H1 (cell line): ENCODE measurements around the gene DBNL. TPM values are rescaled to one million over a fixed set of nuclear protein-coding genes. Genes with fewer than 3 reads are reported as not detected.
A peak's percentile ranks its signal among the peaks of the same experiment; 100 is the strongest.

ENCODE experiments used
- CTCF ChIA-PET: fragments of 300-600 bp; sonication (Branson Sonifier 250); formaldehyde crosslinking; loops from one replicate; lab custom pipeline; 2021; ENCODE audit not compliant: partially characterized antibody; lab: Charles Lee
- POLR2A ChIA-PET: fragments of 300-600 bp; sonication (Branson Sonifier 250); formaldehyde crosslinking; loops from one replicate; lab custom pipeline; 2021; ENCODE audit warnings: inconsistent platforms; ENCODE audit not compliant: partially characterized antibody; lab: Charles Lee
- DNase-seq, 2 experiments: peaks; one replicate each; pipeline versions ENCODE4 v3.0.0 to v3.0.0-alpha.2; 2010 to 2022; ENCODE audit warnings: low spot score in 2 of 2, low read depth in 1 of 2, mixed read lengths in 1 of 2
- FAIRE-seq: peaks from 2 replicates; lab custom pipeline; 2011; peaks lifted over from hg19 to GRCh38; lab: Jason Lieb, UNC
- H2AFZ ChIP-seq: 2 replicates; pipeline ENCODE4 v1.8.1; 2012; ENCODE audit warnings: low read length, inconsistent platforms
- H2AK5ac ChIP-seq: 2 replicates; pipeline ENCODE4 v1.6.1; 2013; ENCODE audit warnings: low read depth, low read length
- H2BK120ac ChIP-seq: replicated peaks from 2 replicates; pipeline ENCODE3; 2013; ENCODE audit warnings: low read depth, low read length, inconsistent platforms
- H2BK12ac ChIP-seq: 2 replicates; pipeline ENCODE4 v1.6.1; 2013; ENCODE audit warnings: low read depth, low read length
- H2BK15ac ChIP-seq: 2 replicates; pipeline ENCODE4 v1.6.1; 2013; ENCODE audit warnings: low read length
- H2BK20ac ChIP-seq: 2 replicates; pipeline ENCODE4 v1.6.1; 2013; ENCODE audit warnings: low read length
- H2BK5ac ChIP-seq: 2 replicates; pipeline ENCODE4 v1.6.1; 2013; ENCODE audit warnings: low read depth, low read length
- H3K14ac ChIP-seq: 2 replicates; pipeline ENCODE4 v1.6.1; 2013; ENCODE audit warnings: inconsistent platforms; ENCODE audit not compliant: insufficient read length
- H3K18ac ChIP-seq: 2 replicates; pipeline ENCODE4 v1.6.1; 2013; ENCODE audit warnings: low read length; ENCODE audit errors: extremely low read depth
- H3K23ac ChIP-seq: 2 replicates; pipeline ENCODE4 v1.6.1; 2013; ENCODE audit warnings: inconsistent platforms; ENCODE audit not compliant: insufficient read length
- H3K23me2 ChIP-seq: 2 replicates; pipeline ENCODE4 v1.6.1; 2013; ENCODE audit warnings: low read depth, low read length
- H3K27ac ChIP-seq: 2 replicates; pipeline ENCODE4 v1.6.1; 2011; ENCODE audit warnings: low read depth, low read length, inconsistent platforms
- H3K27me3 ChIP-seq, 4 experiments: replicated peaks in 1 of 4; 1 replicate in 1 of 4; 2 replicates in 3 of 4; pipeline versions ENCODE4 v1.6.1 to v1.8.1; 2011 to 2013; ENCODE audit warnings: low read length in 3 of 4, mild to moderate bottlenecking in 3 of 4, inconsistent platforms in 2 of 4, mixed read lengths in 2 of 4, moderate library complexity in 1 of 4; ENCODE audit not compliant: control insufficient read depth in 3 of 4, insufficient read depth in 3 of 4; ENCODE audit errors: extremely low read depth in 1 of 4
- H3K36me3 ChIP-seq, 4 experiments: 2 replicates each; pipeline versions ENCODE4 v1.6.1 to v1.8.1; 2011 to 2013; ENCODE audit warnings: mild to moderate bottlenecking in 4 of 4, low read length in 3 of 4, moderate library complexity in 2 of 4, control low read depth in 1 of 4, inconsistent platforms in 1 of 4; ENCODE audit not compliant: insufficient read depth in 4 of 4, control insufficient read depth in 2 of 4
- H3K4ac ChIP-seq: replicated peaks from 2 replicates; pipeline ENCODE3; 2013; ENCODE audit warnings: low read length, low read depth, mixed read lengths, inconsistent platforms; ENCODE audit not compliant: insufficient read length
- H3K4me1 ChIP-seq, 4 experiments: replicated peaks in 1 of 4; 1 replicate in 1 of 4; 2 replicates in 3 of 4; pipeline versions ENCODE4 v1.6.1 to v1.8.1; 2011 to 2013; ENCODE audit warnings: low read length in 3 of 4, inconsistent platforms in 2 of 4, mixed read lengths in 1 of 4; ENCODE audit not compliant: insufficient read depth in 4 of 4, control insufficient read depth in 3 of 4
- H3K4me2 ChIP-seq, 2 experiments: 2 replicates each; pipeline versions ENCODE4 v1.6.1 to v1.8.1; 2011 to 2013; ENCODE audit warnings: low read depth in 2 of 2, low read length in 2 of 2, control low read depth in 1 of 2, inconsistent platforms in 1 of 2, mild to moderate bottlenecking in 1 of 2; ENCODE audit not compliant: insufficient read depth in 1 of 2
- H3K4me3 ChIP-seq, 4 experiments: fragments of 200-600, 300-600 bp in 1 of 4; sonication (generic), shearing (Covaris generic), sonication (Bioruptor Twin) in 1 of 4; 2 replicates each; pipeline versions ENCODE4 v1.5.1 to v1.8.1; 2011 to 2016; ENCODE audit warnings: low read length in 4 of 4, low read depth in 3 of 4, control low read depth in 2 of 4, inconsistent platforms in 2 of 4, mild to moderate bottlenecking in 2 of 4, mixed read lengths in 1 of 4, moderate library complexity in 1 of 4; ENCODE audit not compliant: insufficient read depth in 2 of 4; ENCODE audit errors: extremely low read depth in 1 of 4
- H3K56ac ChIP-seq: replicated peaks from 2 replicates; pipeline ENCODE3; 2013; ENCODE audit warnings: low read depth, mild to moderate bottlenecking, mixed read lengths, low read length, inconsistent platforms; ENCODE audit not compliant: insufficient read length
- H3K79me1 ChIP-seq: 2 replicates; pipeline ENCODE4 v1.6.1; 2013; ENCODE audit warnings: low read depth, low read length, control low read depth
- H3K79me2 ChIP-seq, 2 experiments: 2 replicates each; pipeline versions ENCODE4 v1.6.1 to v1.8.1; 2012 to 2013; ENCODE audit warnings: low read length in 2 of 2, mild to moderate bottlenecking in 2 of 2, inconsistent platforms in 1 of 2; ENCODE audit not compliant: insufficient read depth in 2 of 2, control insufficient read depth in 1 of 2
- H3K9ac ChIP-seq, 4 experiments: replicated peaks in 1 of 4; 1 replicate in 1 of 4; 2 replicates in 3 of 4; pipeline versions ENCODE4 v1.6.1 to v1.8.1; 2011 to 2013; ENCODE audit warnings: low read depth in 3 of 4, low read length in 3 of 4, control low read depth in 2 of 4, mild to moderate bottlenecking in 2 of 4, moderate library complexity in 2 of 4, inconsistent platforms in 1 of 4; ENCODE audit errors: extremely low read depth in 1 of 4
- H3K9me3 ChIP-seq, 2 experiments: 2 replicates each; pipeline versions ENCODE4 v1.6.1 to v1.8.1; 2012 to 2013; ENCODE audit warnings: mild to moderate bottlenecking in 2 of 2, moderate library complexity in 2 of 2, control low read depth in 1 of 2, inconsistent platforms in 1 of 2, low read depth in 1 of 2, low read length in 1 of 2, mixed read lengths in 1 of 2; ENCODE audit not compliant: insufficient read depth in 2 of 2
- H4K20me1 ChIP-seq, 2 experiments: replicated peaks in 1 of 2; 2 replicates each; pipeline versions ENCODE3 to v1.8.1; 2011 to 2013; ENCODE audit warnings: inconsistent platforms in 2 of 2, low read length in 2 of 2, mild to moderate bottlenecking in 1 of 2; ENCODE audit not compliant: insufficient read depth in 2 of 2, control insufficient read depth in 1 of 2
- H4K5ac ChIP-seq: 2 replicates; pipeline ENCODE4 v1.6.1; 2013; ENCODE audit warnings: low read length, low read depth, mixed read lengths, inconsistent platforms; ENCODE audit not compliant: insufficient read length
- H4K8ac ChIP-seq: 2 replicates; pipeline ENCODE4 v1.8.0; 2013; ENCODE audit warnings: mild to moderate bottlenecking, moderate library complexity, low read length, inconsistent platforms; ENCODE audit not compliant: insufficient read depth; ENCODE audit errors: extremely low read depth
- H4K91ac ChIP-seq: replicated peaks from 2 replicates; pipeline ENCODE3; 2013; ENCODE audit warnings: low read length, mixed read lengths, inconsistent platforms; ENCODE audit not compliant: insufficient read length
- CBX5 ChIP-seq: fragments of 300-800, 300-1000 bp; sonication (generic); IDR thresholded peaks from 2 replicates; pipeline ENCODE4 v1.7.1; 2016; ENCODE audit warnings: antibody characterized with exemption, low read length, low read depth
- WGBS, 2 experiments: shearing (Covaris generic) in 1 of 2; methylation state at CpG; one replicate each; pipeline versions ENCODE4 v1.1.6 to v1.1.7; 2013 to 2015; ENCODE audit warnings: low lambda C conversion rate in 2 of 2, mixed read lengths in 2 of 2, inconsistent platforms in 1 of 2, low coverage in 1 of 2, missing lambda C conversion rate in 1 of 2; ENCODE audit not compliant: insufficient replicate concordance in 2 of 2, insufficient coverage in 1 of 2, insufficient read length in 1 of 2; ENCODE audit errors: extremely low coverage in 1 of 2, missing lambda C conversion rate in 1 of 2; 5-methylcytosine and 5-hydroxymethylcytosine counted together
- polyA plus RNA-seq, 7 experiments: library from polyadenylated mRNA; depleted of rRNA in 3 of 7; stranded (reverse) in 5 of 7; unstranded in 2 of 7; fragments of >200 nt in 5 of 7; fragments of 200-250 nt in 2 of 7; gene quantifications; 1 replicate in 5 of 7; 2 replicates in 1 of 7; 4 replicates in 1 of 7; pipeline versions ENCODE4 v1.2.1 to v1.2.3, GENCODE V29; 2011 to 2013; ENCODE audit warnings: missing spikeins in 2 of 7, mixed read lengths in 2 of 7
- total RNA-seq: library from RNA; stranded (reverse); fragmentation: NEBNext Ultra II Directional; extraction: Animal tissue kit (Norgen Biotek cat#: 25700); gene quantifications from 2 replicates; pipeline ENCODE4 v1.2.1, GENCODE V29; 2021

The DBNL gene
- total and polyA plus RNA-seq, 2 of the 8 experiments (the other 6 are each of a cell fraction or from before 2014, with no cell fraction given), result 30.9 to 56.6 TPM

DNA sequence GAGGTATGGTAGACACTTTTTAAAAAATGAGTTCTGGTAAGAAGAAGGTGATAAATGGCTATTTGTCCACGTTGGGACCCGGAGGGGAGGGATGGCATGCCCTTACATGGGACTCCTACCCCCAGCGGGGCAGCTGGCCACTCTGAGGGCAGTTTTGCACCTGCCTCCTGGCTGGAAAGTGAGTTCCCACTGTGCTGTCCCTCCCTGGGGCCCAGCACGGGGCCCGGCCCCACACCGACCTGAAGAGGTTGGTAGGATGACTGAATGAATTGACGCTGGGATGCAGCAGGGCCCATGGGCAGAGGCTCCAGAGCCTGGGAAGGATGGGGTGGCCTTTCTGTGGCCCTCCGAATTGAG lies 59.0 kb downstream of the DBNL start:
- peaks cover 15% of the 10 kb centered on the region for H3K23me2 ChIP-seq
- peak overlapping the region; percentile 65 to 98 for H3K4me2 ChIP-seq
- H3K79me2 ChIP-seq, result no peaks in the 10 kb centered on the region; a peak in 1 of 4 replicates
- peaks cover 0 to 29% (median 16%) of the 10 kb centered on the region in 4 experiments; a peak in 6 of 7 replicates for H3K27me3 ChIP-seq
- H4K91ac ChIP-seq, result no peak overlapping the region
- no peak overlapping the region for H3K14ac ChIP-seq
- H4K20me1 ChIP-seq, result peaks cover 2 to 3% of the 10 kb centered on the region in 2 experiments
- H2BK20ac ChIP-seq, result no peak overlapping the region
- ChIA-PET POLR2A (no interaction called here), CTCF (interaction anchor here (1.0 to 2.7 kb wide), 2 partner anchors 17 to 53 kb away, joined by 3 to 13 read pairs; no protein-coding TSS in a partner anchor)
- H2BK15ac ChIP-seq, result no peak overlapping the region
- H3K18ac ChIP-seq, result no peak overlapping the region; the same call in none of the 2 replicates
- no peak overlapping the region; the same call in 1 of the 2 replicates for H4K8ac ChIP-seq
- H3K27ac ChIP-seq, result no peak overlapping the region
- H2BK12ac ChIP-seq, result peak overlapping the region; percentile 60; the same call in 1 of the 2 replicates
- H2BK120ac ChIP-seq, result no peak overlapping the region
- DNase-seq (no peak), FAIRE-seq (no peak)
- no peak overlapping the region for H2AK5ac ChIP-seq
- peaks cover 0 to 12% (median 9%) of the 10 kb centered on the region in 4 experiments; a peak in 6 of 7 replicates for H3K4me1 ChIP-seq
- H2AFZ ChIP-seq, result no peak overlapping the region; the same call in 1 of the 2 replicates
- H3K79me1 ChIP-seq, result peaks cover 4% of the 10 kb centered on the region; the same call in 1 of the 2 replicates
- no peak for TF ChIP-seq CBX5
- H3K4ac ChIP-seq, result no peak overlapping the region
- peak overlapping the region; percentile 33 to 87 (median 58) for H3K4me3 ChIP-seq
- no peaks in the 10 kb centered on the region for H3K9me3 ChIP-seq
- H3K9ac ChIP-seq, result no peak overlapping the region
- no peak overlapping the region for H3K56ac ChIP-seq
- H4K5ac ChIP-seq, result peak overlapping the region; percentile 18
- 44% methylated on average over 8 of the region's 8 CpGs; no CpG with 5 or more reads in 1 of the 2 experiments for WGBS, 2 experiments
- no peak overlapping the region for H3K23ac ChIP-seq
- no peaks in the 10 kb centered on the region; a peak in 2 of 8 replicates for H3K36me3 ChIP-seq
- H2BK5ac ChIP-seq, result peak overlapping the region; percentile 35; the same call in 1 of the 2 replicates
